GM23338 (cell line): ENCODE measurements around the gene MUC13. TPM values are rescaled to one million over a fixed set of nuclear protein-coding genes. Genes with fewer than 3 reads are reported as not detected.
A peak's percentile ranks its signal among the peaks of the same experiment; 100 is the strongest.

Experiments used
- ATAC-seq: fragments of 200-7000 bp; cut with Tn5 transposase; 3 replicates; pipeline ENCODE4 v1.9.1; 2020
- DNase-seq: peaks from one replicate; pipeline ENCODE4 v3.0.0-alpha.2; 2015; ENCODE audit warnings: low spot score
- H2AFZ ChIP-seq: fragments of 200-600 bp; sonication (generic); 2 replicates; pipeline ENCODE4 v1.8.0; 2016; ENCODE audit warnings: antibody characterized with exemption, mild to moderate bottlenecking, moderate library complexity
- H3F3A ChIP-seq: fragments of 200-600 bp; sonication (generic); replicated peaks from 2 replicates; pipeline ENCODE4 v1.8.0; 2017; ENCODE audit warnings: antibody characterized with exemption, mixed run types, low read depth
- H3K27ac ChIP-seq: fragments of 200-600 bp; sonication (generic); 2 replicates; pipeline ENCODE4 v1.6.1; 2016; ENCODE audit warnings: low read depth
- H3K27me3 ChIP-seq: fragments of 200-600 bp; sonication (generic); 2 replicates; pipeline ENCODE4 v1.8.0; 2016; ENCODE audit warnings: mild to moderate bottlenecking, mixed run types, moderate library complexity; ENCODE audit not compliant: insufficient read depth
- H3K36me3 ChIP-seq: fragments of 200-600 bp; sonication (generic); 2 replicates; pipeline ENCODE4 v1.8.0; 2016; ENCODE audit warnings: mild to moderate bottlenecking; ENCODE audit not compliant: insufficient read depth
- H3K4me1 ChIP-seq: fragments of 200-600 bp; sonication (generic); 2 replicates; pipeline ENCODE4 v1.8.0; 2016; ENCODE audit warnings: mild to moderate bottlenecking, moderate library complexity; ENCODE audit not compliant: insufficient read depth
- H3K4me2 ChIP-seq: fragments of 200-600 bp; sonication (generic); 2 replicates; pipeline ENCODE4 v1.7.1; 2017; ENCODE audit warnings: mixed run types
- H3K4me3 ChIP-seq: fragments of 200-600 bp; sonication (generic); 2 replicates; pipeline ENCODE4 v1.6.1; 2016; ENCODE audit warnings: mixed run types
- H3K79me2 ChIP-seq: fragments of 200-600 bp; sonication (generic); replicated peaks from 2 replicates; pipeline ENCODE4 v1.8.0; 2017; ENCODE audit warnings: mild to moderate bottlenecking; ENCODE audit not compliant: insufficient read depth
- H3K9me2 ChIP-seq: fragments of 200-600 bp; sonication (generic); 2 replicates; pipeline ENCODE4 v1.8.0; 2017; ENCODE audit not compliant: insufficient read depth
- H4K20me1 ChIP-seq: fragments of 200-600 bp; sonication (generic); replicated peaks from 2 replicates; pipeline ENCODE4 v1.8.0; 2017; ENCODE audit warnings: mild to moderate bottlenecking; ENCODE audit not compliant: insufficient read depth
- H3K27ac Mint-ChIP-seq: 2 replicates; pipeline ENCODE4 v1.8.0; 2020; ENCODE audit warnings: inconsistent platforms, mild to moderate bottlenecking, moderate library complexity, mixed read lengths
- H3K27me3 Mint-ChIP-seq: 3 replicates; pipeline ENCODE4 v1.8.0; 2022; ENCODE audit warnings: low read depth, mild to moderate bottlenecking, moderate library complexity, mixed read lengths, inconsistent platforms; ENCODE audit not compliant: insufficient read depth, poor library complexity
- H3K36me3 Mint-ChIP-seq: 3 replicates; pipeline ENCODE4 v1.8.0; 2021; ENCODE audit warnings: low read depth, mild to moderate bottlenecking, inconsistent platforms, moderate library complexity, mixed read lengths
- H3K4me1 Mint-ChIP-seq: 3 replicates; pipeline ENCODE4 v1.8.0; 2020; ENCODE audit warnings: mild to moderate bottlenecking, inconsistent platforms, mixed read lengths
- H3K4me3 Mint-ChIP-seq: 3 replicates; pipeline ENCODE4 v1.8.0; 2021; ENCODE audit warnings: moderate library complexity, mild to moderate bottlenecking, inconsistent platforms, mixed read lengths
- H3K9me3 Mint-ChIP-seq: 3 replicates; pipeline ENCODE4 v1.8.0; 2020; ENCODE audit warnings: moderate library complexity, mild to moderate bottlenecking, inconsistent platforms, mixed read lengths
- CTCF ChIP-seq, 2 experiments: fragments of 200-600 bp in 1 of 2; sonication (generic) in 1 of 2; conservative IDR thresholded peaks; 2 replicates each; pipeline versions ENCODE4 v1.5.1 to v1.6.1; 2016 to 2017; ENCODE audit warnings: antibody characterized with exemption in 2 of 2, low read depth in 2 of 2, mild to moderate bottlenecking in 2 of 2, moderate library complexity in 1 of 2
- ETS1 ChIP-seq: IDR thresholded peaks from 2 replicates; pipeline ENCODE4 v1.6.1; 2016; ENCODE audit warnings: antibody characterized with exemption
- NANOG ChIP-seq: IDR thresholded peaks from 2 replicates; pipeline ENCODE4 v1.6.1; 2016; ENCODE audit warnings: antibody characterized with exemption, borderline replicate concordance
- POLR2AphosphoS5 ChIP-seq: IDR thresholded peaks from 2 replicates; pipeline ENCODE4 v1.6.1; 2016; ENCODE audit warnings: antibody characterized with exemption, low read depth
- ZNF462 ChIP-seq: fragments of 250-450 bp; sonication (Bioruptor Pico); IDR thresholded peaks from 2 replicates; pipeline ENCODE4 v1.5.0; 2020; ENCODE audit warnings: mild to moderate bottlenecking, moderate library complexity
- polyA plus RNA-seq: library from polyadenylated mRNA; unstranded; fragments of >200 nt; fragmentation: Nextera tagmentation; extraction: Ambion mirVana; gene quantifications from 2 replicates; pipeline ENCODE4 v1.2.1, GENCODE V29; 2016
- total RNA-seq: library from RNA; depleted of rRNA; stranded (reverse); fragments of >200 nt; shearing (Covaris generic); gene quantifications from 2 replicates; pipeline ENCODE4 v1.2.3, GENCODE V29; 2014

MUC13 gene
- total and polyA plus RNA-seq, 2 experiments from 2014 or later: not detected

GRCh38 chr3:124888482-124889441 lies 45.8 kb downstream of the MUC13 start:
- H3K27me3 Mint-ChIP-seq: peaks cover 24% of the 10 kb centered on the region
- peaks cover 13% of the 10 kb centered on the region; the same call in 2 of the 3 replicates for H3K36me3 Mint-ChIP-seq
- Histone ChIP-seq H3K9me2 (no peaks in the 10 kb centered on the region), H3K27me3 (no peaks in the 10 kb centered on the region), H3F3A (peaks cover 7% of the 10 kb centered on the region), H2AFZ (no peak overlapping the region), H3K4me3 (peak overlapping the region; percentile 71), H3K4me2 (peak overlapping the region; percentile 46), H4K20me1 (no peaks in the 10 kb centered on the region), H3K27ac (peak overlapping the region; percentile 97), H3K4me1 (peaks cover 20% of the 10 kb centered on the region), H3K36me3 (no peaks in the 10 kb centered on the region), H3K79me2 (peaks cover 23% of the 10 kb centered on the region)
- H3K9me3 Mint-ChIP-seq: peaks cover 3% of the 10 kb centered on the region
- peak overlapping the region; percentile 76 for H3K4me3 Mint-ChIP-seq
- ATAC-seq (no peak), DNase-seq (peak; percentile 84)
- peak overlapping the region; percentile 91 for H3K27ac Mint-ChIP-seq
- no peak for TF ChIP-seq ZNF462
- TF ChIP-seq ETS1: no peak
- TF ChIP-seq CTCF (conservative IDR thresholded peaks at IDR 0.05; ENCODE audit: low read depth in 2 of 2): no peak
- peak; percentile 76; the same call in 1 of the 2 replicates for TF ChIP-seq NANOG
- no peak for TF ChIP-seq POLR2AphosphoS5
- peaks cover 49% of the 10 kb centered on the region for H3K4me1 Mint-ChIP-seq
